ENCODE results near the gene SAMMSON. TPM values are rescaled to one million over a fixed set of nuclear protein-coding genes. Genes with fewer than 3 reads are reported as not detected.

SAMMSON gene
- total RNA-seq, 2 donors from 2014 or later = 0.42 TPM; not detected in 1

GRCh38 chr3:70112751-70113150 is 113.2 kb downstream of the SAMMSON start:
- Histone ChIP-seq H3K27ac (ENCODE audit: low read depth, low read length) (no peak overlapping the region), H3K9me3 (ENCODE audit: control insufficient read depth, low read length) (no peaks in the 10 kb centered on the region), H3K9ac (ENCODE audit: extremely low read depth, low read length, poor library complexity, severe bottlenecking) (no peak overlapping the region), H3K27me3 (ENCODE audit: control insufficient read depth, insufficient read depth, low read length, poor library complexity, severe bottlenecking) (no peaks in the 10 kb centered on the region), H3K4me1 (ENCODE audit: control insufficient read depth, insufficient read depth, low read length) (no peaks in the 10 kb centered on the region), H3K36me3 (ENCODE audit: control insufficient read depth, insufficient read depth, low read length) (no peaks in the 10 kb centered on the region), H3K4me3 (ENCODE audit: low read length) (no peak overlapping the region)
- Mint-ChIP-seq H3K36me3 (ENCODE audit: low read depth) (no peaks in the 10 kb centered on the region), H3K4me1 (peaks cover 2% of the 10 kb centered on the region), H3K9me3 (no peaks in the 10 kb centered on the region), H3K4me3 (no peak overlapping the region), H3K27ac (no peak overlapping the region), H3K27me3 (ENCODE audit: insufficient read depth) (no peaks in the 10 kb centered on the region)
- DNase-seq = no peak
- TF ChIP-seq CTCF (conservative IDR thresholded peaks at IDR 0.05) = no peak
- 77 to 83% methylated on average over 1 to 3 of the region's 3 CpGs for WGBS, 2 experiments (ENCODE audit: insufficient coverage in 1 of 2, insufficient read length in 1 of 2)

- H3K9ac ChIP-seq (ENCODE audit: extremely low read depth, low read length, poor library complexity, severe bottlenecking) = no peak overlapping the region
- H3K4me3 ChIP-seq (ENCODE audit: low read length) = no peak overlapping the region
- H3K9me3 Mint-ChIP-seq = no peaks in the 10 kb centered on the region
- H3K27me3 ChIP-seq (ENCODE audit: control insufficient read depth, insufficient read depth, low read length, poor library complexity, severe bottlenecking) = no peaks in the 10 kb centered on the region
- H3K27ac ChIP-seq (ENCODE audit: low read depth, low read length) = no peak overlapping the region
- no peaks in the 10 kb centered on the region for H3K36me3 ChIP-seq (ENCODE audit: control insufficient read depth, insufficient read depth, low read length)
- no peaks in the 10 kb centered on the region for H3K27me3 Mint-ChIP-seq (ENCODE audit: insufficient read depth)
- H3K4me3 Mint-ChIP-seq = no peak overlapping the region
- no peak for TF ChIP-seq CTCF (conservative IDR thresholded peaks at IDR 0.05)
- no peaks in the 10 kb centered on the region for H3K36me3 Mint-ChIP-seq (ENCODE audit: low read depth)
- WGBS, 2 experiments (ENCODE audit: insufficient coverage in 1 of 2, insufficient read length in 1 of 2) = 44 to 100% methylated on average over 1 of the region's 1 CpG
- no peaks in the 10 kb centered on the region for H3K9me3 ChIP-seq (ENCODE audit: control insufficient read depth, low read length)
- H3K27ac Mint-ChIP-seq = no peak overlapping the region
- no peak for DNase-seq
- no peaks in the 10 kb centered on the region for H3K4me1 Mint-ChIP-seq
- H3K4me1 ChIP-seq (ENCODE audit: control insufficient read depth, insufficient read depth, low read length) = no peaks in the 10 kb centered on the region
Observed at GRCh38 chr3:70114431-70114830, 114.9 kb downstream of the SAMMSON start.

DNA sequence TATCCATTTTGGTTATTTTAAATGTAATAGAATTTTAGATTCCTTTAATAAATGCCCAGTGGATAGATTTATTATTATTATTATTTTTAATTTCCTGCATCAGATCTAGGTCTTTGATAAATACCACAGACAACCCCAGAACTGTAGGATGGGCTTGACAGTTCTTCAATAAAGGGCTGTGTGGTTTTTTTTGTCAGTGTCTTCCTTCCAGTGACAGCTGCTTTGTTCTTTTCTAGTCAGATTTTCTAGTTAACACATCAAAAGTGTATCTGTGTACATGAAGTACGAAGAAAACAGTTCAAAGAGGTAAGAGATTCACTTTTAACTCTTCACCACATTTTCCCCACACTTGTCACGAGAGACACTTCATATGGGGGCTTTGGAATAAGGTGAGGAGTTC is 120.3 kb downstream of the SAMMSON start:
- H3K27me3 Mint-ChIP-seq (ENCODE audit: insufficient read depth) = no peaks in the 10 kb centered on the region
- no peak for DNase-seq
- H3K9me3 Mint-ChIP-seq = peaks cover 12% of the 10 kb centered on the region
- no peaks in the 10 kb centered on the region for H3K4me1 ChIP-seq (ENCODE audit: control insufficient read depth, insufficient read depth, low read length)
- no peaks in the 10 kb centered on the region for H3K27me3 ChIP-seq (ENCODE audit: control insufficient read depth, insufficient read depth, low read length, poor library complexity, severe bottlenecking)
- 86% methylated on average over 2 of the region's 2 CpGs; no CpG with 5 or more reads in 1 of the 2 experiments for WGBS, 2 experiments (ENCODE audit: insufficient coverage in 1 of 2, insufficient read length in 1 of 2)
- no peak overlapping the region for H3K4me3 ChIP-seq (ENCODE audit: low read length)
- H3K27ac ChIP-seq (ENCODE audit: low read depth, low read length) = no peak overlapping the region
- H3K4me1 Mint-ChIP-seq = no peaks in the 10 kb centered on the region
- no peak overlapping the region for H3K27ac Mint-ChIP-seq
- no peak overlapping the region for H3K4me3 Mint-ChIP-seq
- H3K9ac ChIP-seq (ENCODE audit: extremely low read depth, low read length, poor library complexity, severe bottlenecking) = no peak overlapping the region
- H3K36me3 Mint-ChIP-seq (ENCODE audit: low read depth) = peaks cover 6% of the 10 kb centered on the region
- H3K36me3 ChIP-seq (ENCODE audit: control insufficient read depth, insufficient read depth, low read length) = no peaks in the 10 kb centered on the region
- peaks cover 11% of the 10 kb centered on the region for H3K9me3 ChIP-seq (ENCODE audit: control insufficient read depth, low read length)
- TF ChIP-seq CTCF (conservative IDR thresholded peaks at IDR 0.05) = no peak
